HCT116 (cell line): ENCODE measurements around the gene TAF1C.

Experiments used
- CBX3 ChIP-seq: IDR thresholded peaks from 2 replicates; pipeline ENCODE4 v1.6.1; 2012; ENCODE audit warnings: low read depth
- CEBPB ChIP-seq: IDR thresholded peaks from 2 replicates; pipeline ENCODE4 v1.6.1; 2012; ENCODE audit warnings: low read depth
- JUND ChIP-seq: IDR thresholded peaks from 2 replicates; pipeline ENCODE4 v1.6.1; 2012
- POLR2A ChIP-seq: IDR thresholded peaks from 2 replicates; pipeline ENCODE4 v1.7.0; 2011; ENCODE audit warnings: borderline replicate concordance; ENCODE audit not compliant: insufficient read depth, insufficient read length; ENCODE audit errors: extremely low read depth
- POLR2AphosphoS5 ChIP-seq: IDR thresholded peaks from 2 replicates; pipeline ENCODE4 v1.6.1; 2011; ENCODE audit warnings: mild to moderate bottlenecking, low read depth, low read length, moderate library complexity
- TCF7L2 ChIP-seq: IDR thresholded peaks from 2 replicates; pipeline ENCODE4 v1.7.0; 2011; ENCODE audit warnings: borderline replicate concordance, inconsistent platforms; ENCODE audit not compliant: insufficient read depth, insufficient read length; ENCODE audit errors: extremely low read depth
- TF ChIP-seq, protein P1 (sequence below), 3 experiments: fragments of 200-600 bp in 1 of 3; sonication (generic) in 1 of 3; IDR thresholded peaks in 2 of 3; conservative IDR thresholded peaks in 1 of 3; 2 replicates each; pipeline ENCODE4 v1.5.1; 2012 to 2017; ENCODE audit warnings: low read depth in 2 of 3, low read length in 2 of 3, antibody characterized with exemption in 1 of 3, borderline replicate concordance in 1 of 3, control low read depth in 1 of 3, mild to moderate bottlenecking in 1 of 3, mixed read lengths in 1 of 3, mixed run types in 1 of 3, moderate library complexity in 1 of 3; ENCODE audit not compliant: insufficient read depth in 1 of 3
- TF ChIP-seq, protein P2 (sequence below): IDR thresholded peaks from 2 replicates; pipeline ENCODE4 v1.6.1; 2012
- TF ChIP-seq, protein P3 (sequence below): IDR thresholded peaks from 2 replicates; pipeline ENCODE4 v1.6.1; 2011; ENCODE audit warnings: mild to moderate bottlenecking, low read length, moderate library complexity; ENCODE audit not compliant: insufficient replicate concordance; ENCODE audit errors: extremely low read depth

DNA sequence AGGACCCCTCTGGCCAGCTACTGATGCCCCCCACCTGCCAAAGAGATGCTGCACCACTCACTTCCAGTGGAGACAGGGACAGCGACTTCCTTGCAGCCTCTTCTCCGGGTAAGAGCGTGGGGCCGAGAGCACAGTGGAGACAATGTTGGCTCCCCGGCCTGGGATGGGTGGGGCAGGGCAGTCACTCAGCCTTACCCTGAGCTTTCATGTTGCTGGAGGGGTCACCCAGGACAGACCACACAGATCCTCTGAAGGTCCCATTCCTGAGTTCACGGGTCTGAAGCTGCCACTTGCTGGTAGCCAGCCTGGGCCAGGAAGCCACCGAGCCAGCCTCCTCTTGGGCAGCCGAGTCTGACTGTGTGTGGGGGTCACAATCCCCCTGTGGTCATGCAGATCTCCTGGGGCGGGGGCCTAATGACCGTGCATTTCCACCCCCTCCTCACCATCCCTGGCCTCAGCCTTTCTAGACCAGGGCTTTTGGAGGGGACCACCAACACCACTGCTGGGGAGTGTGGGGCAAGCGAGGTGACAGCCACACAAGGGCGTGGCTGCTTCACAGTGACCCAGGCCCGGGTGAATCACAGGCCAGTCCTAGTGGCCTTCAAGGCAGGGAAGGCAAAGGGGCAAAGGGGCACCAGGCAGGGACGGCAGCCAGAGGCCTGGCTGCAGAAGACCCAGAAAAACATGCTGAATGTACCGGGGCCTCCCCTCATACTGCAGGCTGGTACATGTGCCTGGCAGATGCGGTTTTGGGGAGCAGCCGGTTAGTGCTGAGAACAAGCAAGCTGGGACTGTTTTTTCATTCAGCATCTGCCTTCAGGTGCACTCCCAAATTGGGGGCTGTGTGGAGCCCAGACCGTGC lies 10.4 kb downstream of the TAF1C start:
- TF ChIP-seq POLR2A = no peak
- no peak for TF ChIP-seq TCF7L2
- TF ChIP-seq, protein P1, sequence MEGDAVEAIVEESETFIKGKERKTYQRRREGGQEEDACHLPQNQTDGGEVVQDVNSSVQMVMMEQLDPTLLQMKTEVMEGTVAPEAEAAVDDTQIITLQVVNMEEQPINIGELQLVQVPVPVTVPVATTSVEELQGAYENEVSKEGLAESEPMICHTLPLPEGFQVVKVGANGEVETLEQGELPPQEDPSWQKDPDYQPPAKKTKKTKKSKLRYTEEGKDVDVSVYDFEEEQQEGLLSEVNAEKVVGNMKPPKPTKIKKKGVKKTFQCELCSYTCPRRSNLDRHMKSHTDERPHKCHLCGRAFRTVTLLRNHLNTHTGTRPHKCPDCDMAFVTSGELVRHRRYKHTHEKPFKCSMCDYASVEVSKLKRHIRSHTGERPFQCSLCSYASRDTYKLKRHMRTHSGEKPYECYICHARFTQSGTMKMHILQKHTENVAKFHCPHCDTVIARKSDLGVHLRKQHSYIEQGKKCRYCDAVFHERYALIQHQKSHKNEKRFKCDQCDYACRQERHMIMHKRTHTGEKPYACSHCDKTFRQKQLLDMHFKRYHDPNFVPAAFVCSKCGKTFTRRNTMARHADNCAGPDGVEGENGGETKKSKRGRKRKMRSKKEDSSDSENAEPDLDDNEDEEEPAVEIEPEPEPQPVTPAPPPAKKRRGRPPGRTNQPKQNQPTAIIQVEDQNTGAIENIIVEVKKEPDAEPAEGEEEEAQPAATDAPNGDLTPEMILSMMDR (IDR thresholded peaks at IDR 0.05 in 2 of 3, conservative IDR thresholded peaks at IDR 0.05 in 1 of 3; ENCODE audit: borderline replicate concordance in 1 of 3, insufficient read depth in 1 of 3, low read depth in 2 of 3, low read length in 2 of 3) = no peak
- TF ChIP-seq, protein P2, sequence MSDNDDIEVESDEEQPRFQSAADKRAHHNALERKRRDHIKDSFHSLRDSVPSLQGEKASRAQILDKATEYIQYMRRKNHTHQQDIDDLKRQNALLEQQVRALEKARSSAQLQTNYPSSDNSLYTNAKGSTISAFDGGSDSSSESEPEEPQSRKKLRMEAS = no peak
- no peak for TF ChIP-seq CEBPB
- no peak for TF ChIP-seq CBX3
- TF ChIP-seq POLR2AphosphoS5 = peak; percentile 35; the same call in 1 of the 2 replicates
- no peak for TF ChIP-seq JUND
- TF ChIP-seq, protein P3, sequence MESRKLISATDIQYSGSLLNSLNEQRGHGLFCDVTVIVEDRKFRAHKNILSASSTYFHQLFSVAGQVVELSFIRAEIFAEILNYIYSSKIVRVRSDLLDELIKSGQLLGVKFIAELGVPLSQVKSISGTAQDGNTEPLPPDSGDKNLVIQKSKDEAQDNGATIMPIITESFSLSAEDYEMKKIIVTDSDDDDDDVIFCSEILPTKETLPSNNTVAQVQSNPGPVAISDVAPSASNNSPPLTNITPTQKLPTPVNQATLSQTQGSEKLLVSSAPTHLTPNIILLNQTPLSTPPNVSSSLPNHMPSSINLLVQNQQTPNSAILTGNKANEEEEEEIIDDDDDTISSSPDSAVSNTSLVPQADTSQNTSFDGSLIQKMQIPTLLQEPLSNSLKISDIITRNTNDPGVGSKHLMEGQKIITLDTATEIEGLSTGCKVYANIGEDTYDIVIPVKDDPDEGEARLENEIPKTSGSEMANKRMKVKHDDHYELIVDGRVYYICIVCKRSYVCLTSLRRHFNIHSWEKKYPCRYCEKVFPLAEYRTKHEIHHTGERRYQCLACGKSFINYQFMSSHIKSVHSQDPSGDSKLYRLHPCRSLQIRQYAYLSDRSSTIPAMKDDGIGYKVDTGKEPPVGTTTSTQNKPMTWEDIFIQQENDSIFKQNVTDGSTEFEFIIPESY = no peak
